Endothelial cell of umbilical vein (primary cell): ENCODE data around the gene AP2A2. TPM values are rescaled to one million over a fixed set of nuclear protein-coding genes. Genes with fewer than 3 reads are reported as not detected.

Experiments
- BruUV-seq: library from RNA; stranded (reverse); fragments of 400-500 nt; replicated peaks from 2 replicates; lab custom pipeline; 2021; lab: Mats Ljungman, UMichigan
- CTCF ChIA-PET: fragments of 300-600, 350-600 bp; sonication (Branson Sonifier 250); formaldehyde crosslinking; loops from one replicate; lab custom pipeline; 2021; ENCODE audit warnings: antibody characterized with exemption, inconsistent platforms; lab: Charles Lee
- POLR2A ChIA-PET: fragments of 300-600, 350-600 bp; sonication (Branson Sonifier 250); formaldehyde crosslinking; loops from one replicate; lab custom pipeline; 2021; ENCODE audit warnings: antibody characterized with exemption, inconsistent platforms; lab: Charles Lee
- DNase-seq: peaks from one replicate; pipeline ENCODE4 v3.0.0-alpha.2; 2011; ENCODE audit warnings: low read depth, low spot score
- FAIRE-seq: peaks from 2 replicates; lab custom pipeline; 2011; peaks lifted over from hg19 to GRCh38; lab: Jason Lieb, UNC
- H2AFZ ChIP-seq: 2 replicates; pipeline ENCODE4 v1.6.0; 2012; ENCODE audit warnings: low read depth, low read length, control low read depth, inconsistent platforms
- H3K27ac ChIP-seq: 2 replicates; pipeline ENCODE4 v1.5.1; 2011; ENCODE audit warnings: low read depth, mild to moderate bottlenecking, control low read depth, low read length, moderate library complexity; ENCODE audit not compliant: insufficient read depth
- H3K27me3 ChIP-seq, 2 experiments: 2 replicates each; pipeline versions ENCODE4 v1.6.0 to v1.6.1; 2011; ENCODE audit warnings: low read length in 2 of 2, mixed read lengths in 1 of 2; ENCODE audit not compliant: control insufficient read depth in 2 of 2, insufficient read depth in 2 of 2
- H3K36me3 ChIP-seq, 2 experiments: 2 replicates in 1 of 2; 3 replicates in 1 of 2; pipeline ENCODE4 v1.5.1; 2011; ENCODE audit warnings: low read length in 2 of 2, mild to moderate bottlenecking in 1 of 2, moderate library complexity in 1 of 2; ENCODE audit not compliant: control insufficient read depth in 2 of 2, insufficient read depth in 2 of 2; ENCODE audit errors: extremely low read depth in 1 of 2
- H3K4me1 ChIP-seq: 3 replicates; pipeline ENCODE4 v1.5.1; 2011; ENCODE audit warnings: mild to moderate bottlenecking, low read length; ENCODE audit not compliant: control insufficient read depth, insufficient read depth; ENCODE audit errors: extremely low read depth
- H3K4me2 ChIP-seq: 2 replicates; pipeline ENCODE4 v1.6.1; 2011; ENCODE audit warnings: low read length, control low read depth, mixed read lengths; ENCODE audit not compliant: insufficient read depth
- H3K4me3 ChIP-seq, 3 experiments: fragments of 200-600 bp in 1 of 3; sonication (generic), shearing (Covaris generic) in 1 of 3; replicated peaks in 1 of 3; 2 replicates each; pipeline ENCODE4 v1.5.1; 2011 to 2016; ENCODE audit warnings: control low read depth in 3 of 3, low read length in 3 of 3, mild to moderate bottlenecking in 2 of 3, inconsistent platforms in 1 of 3, low read depth in 1 of 3, moderate library complexity in 1 of 3; ENCODE audit not compliant: insufficient read depth in 1 of 3
- H3K79me2 ChIP-seq: 2 replicates; pipeline ENCODE4 v1.6.0; 2012; ENCODE audit warnings: low read length, inconsistent platforms; ENCODE audit not compliant: control insufficient read depth, insufficient read depth
- H3K9ac ChIP-seq: replicated peaks from 2 replicates; pipeline ENCODE3; 2011; ENCODE audit warnings: low read length, control low read depth; ENCODE audit not compliant: insufficient read depth; ENCODE audit errors: extremely low read depth
- H3K9me1 ChIP-seq: replicated peaks from 3 replicates; pipeline ENCODE4 v1.6.0; 2011; ENCODE audit warnings: mild to moderate bottlenecking, low read length; ENCODE audit not compliant: control insufficient read depth, insufficient read depth; ENCODE audit errors: extremely low read depth
- H3K9me3 ChIP-seq: replicated peaks from 2 replicates; pipeline ENCODE4 v1.5.1; 2012; ENCODE audit warnings: low read length, inconsistent platforms; ENCODE audit not compliant: control insufficient read depth, insufficient read depth
- H4K20me1 ChIP-seq: replicated peaks from 2 replicates; pipeline ENCODE3; 2011; ENCODE audit warnings: mild to moderate bottlenecking, low read length; ENCODE audit not compliant: control insufficient read depth, insufficient read depth; ENCODE audit errors: extremely low read depth
- EZH2 ChIP-seq: IDR thresholded peaks from 2 replicates; pipeline ENCODE4 v1.6.1; 2012; ENCODE audit warnings: borderline replicate concordance, low read depth, mild to moderate bottlenecking, moderate library complexity, low read length, inconsistent platforms; ENCODE audit not compliant: severe bottlenecking
- FOS ChIP-seq: IDR thresholded peaks from 2 replicates; pipeline ENCODE4 v1.6.1; 2011; ENCODE audit warnings: mild to moderate bottlenecking, low read length, moderate library complexity, borderline replicate concordance; ENCODE audit not compliant: insufficient read depth
- GATA2 ChIP-seq: IDR thresholded peaks from 2 replicates; pipeline ENCODE4 v1.7.0; 2011; ENCODE audit warnings: low read depth, mild to moderate bottlenecking, moderate library complexity, mixed read lengths, low read length; ENCODE audit not compliant: insufficient read length, insufficient read depth
- POLR2A ChIP-seq: IDR thresholded peaks from 2 replicates; pipeline ENCODE4 v1.6.1; 2012; ENCODE audit warnings: low read depth, mild to moderate bottlenecking, control low read depth, low read length
- dilution Hi-C: fragments of 300-500 bp; cut with MboI; formaldehyde crosslinking; loops from one replicate; pipeline ENCODE4 v1.15.0; 2019; ENCODE audit warnings: low sequenced_read_pairs; ENCODE audit not compliant: extremely low pct_ligation_motif_present
- intact Hi-C: fragments of 100-400 bp; cut with micrococcal nuclease; formaldehyde crosslinking; loops from one replicate; pipeline ENCODE4 v1.10.0; 2022
- polyA plus RNA-seq, 4 experiments: library from polyadenylated mRNA; depleted of rRNA in 3 of 4; stranded (reverse) in 3 of 4; unstranded in 1 of 4; fragments of >200 nt; gene quantifications; 2 replicates each; pipeline versions ENCODE4 v1.2.1 to v1.2.3, GENCODE V29; 2011 to 2012; ENCODE audit warnings: missing spikeins in 1 of 4
- total RNA-seq: library from RNA; stranded (reverse); gene quantifications from 2 replicates; pipeline ENCODE4 v1.2.3, GENCODE V29; 2021
- TF ChIP-seq, protein P1 (sequence below): IDR thresholded peaks from 2 replicates; pipeline ENCODE4 v1.6.1; 2011; ENCODE audit not compliant: insufficient read depth, insufficient read length
- TF ChIP-seq, protein P2 (sequence below), 2 donors: IDR thresholded peaks; 1 replicate in 1 of 2; 2 replicates in 1 of 2; pipeline ENCODE4 v1.5.1; 2011; ENCODE audit warnings: low read length in 2 of 2, mild to moderate bottlenecking in 2 of 2, moderate library complexity in 2 of 2, control low read depth in 1 of 2, inconsistent platforms in 1 of 2, low read depth in 1 of 2; ENCODE audit not compliant: insufficient read depth in 1 of 2; ENCODE audit errors: extremely low read depth in 1 of 2

AP2A2 gene
- total and polyA plus RNA-seq, 2 donors (not counting 3 experiments of a cell fraction or from before 2014, with no cell fraction given) = 89.5 to 92.6 TPM

DNA sequence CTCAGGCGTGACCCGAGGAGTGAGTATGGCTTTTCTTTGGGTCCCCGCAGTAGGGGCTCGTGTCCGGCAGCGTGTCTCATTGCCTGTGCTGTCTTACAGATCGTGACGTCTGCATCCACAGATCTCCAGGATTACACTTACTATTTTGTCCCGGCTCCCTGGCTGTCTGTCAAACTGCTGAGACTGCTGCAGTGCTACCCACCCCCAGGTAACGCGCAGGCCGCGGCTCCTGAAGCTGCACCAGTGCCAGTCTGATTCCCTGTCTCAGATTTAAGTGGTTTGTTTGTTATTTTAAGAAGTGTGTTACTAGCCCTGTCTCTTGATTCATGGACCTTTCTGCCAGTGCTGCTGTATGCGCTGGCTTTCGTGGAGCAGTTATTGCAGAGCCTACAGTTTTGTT is 58.9 kb downstream of the AP2A2 start:
- Histone ChIP-seq H2AFZ (no peak overlapping the region), H4K20me1 (no peaks in the 10 kb centered on the region)

DNA sequence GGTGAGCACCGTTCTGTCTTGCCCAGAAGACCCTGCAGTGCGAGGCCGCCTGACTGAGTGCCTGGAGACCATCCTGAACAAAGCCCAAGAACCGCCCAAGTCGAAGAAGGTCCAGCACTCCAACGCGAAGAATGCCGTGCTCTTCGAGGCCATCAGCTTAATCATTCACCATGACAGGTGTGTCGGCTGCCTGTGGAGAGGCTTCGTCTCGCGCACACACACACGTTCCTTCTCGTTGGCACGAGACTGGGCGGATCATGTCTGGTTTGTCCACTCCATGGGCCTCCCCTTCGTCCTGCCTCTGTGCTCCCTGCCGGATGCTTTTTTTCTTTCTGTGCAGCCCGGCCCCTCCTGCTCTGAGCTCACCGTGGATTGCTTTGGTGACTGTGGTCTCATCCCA is 59.7 kb downstream of the AP2A2 start:
- FAIRE-seq (no peak), DNase-seq (no peak)
- Histone ChIP-seq H3K9ac (no peak overlapping the region), H3K27me3 (no peaks in the 10 kb centered on the region), H3K27ac (no peak overlapping the region), H3K9me1 (no peaks in the 10 kb centered on the region), H3K79me2 (no peaks in the 10 kb centered on the region), H3K4me1 (no peaks in the 10 kb centered on the region), H3K36me3 (peaks cover 19 to 59% of the 10 kb centered on the region in 2 experiments), H2AFZ (no peak overlapping the region), H3K4me2 (no peak overlapping the region), H3K9me3 (no peaks in the 10 kb centered on the region), H4K20me1 (no peaks in the 10 kb centered on the region), H3K4me3 (no peak overlapping the region)
- POLR2A ChIA-PET = no interaction called here
- TF ChIP-seq, protein P1, sequence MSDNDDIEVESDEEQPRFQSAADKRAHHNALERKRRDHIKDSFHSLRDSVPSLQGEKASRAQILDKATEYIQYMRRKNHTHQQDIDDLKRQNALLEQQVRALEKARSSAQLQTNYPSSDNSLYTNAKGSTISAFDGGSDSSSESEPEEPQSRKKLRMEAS = no peak
- TF ChIP-seq, protein P2, sequence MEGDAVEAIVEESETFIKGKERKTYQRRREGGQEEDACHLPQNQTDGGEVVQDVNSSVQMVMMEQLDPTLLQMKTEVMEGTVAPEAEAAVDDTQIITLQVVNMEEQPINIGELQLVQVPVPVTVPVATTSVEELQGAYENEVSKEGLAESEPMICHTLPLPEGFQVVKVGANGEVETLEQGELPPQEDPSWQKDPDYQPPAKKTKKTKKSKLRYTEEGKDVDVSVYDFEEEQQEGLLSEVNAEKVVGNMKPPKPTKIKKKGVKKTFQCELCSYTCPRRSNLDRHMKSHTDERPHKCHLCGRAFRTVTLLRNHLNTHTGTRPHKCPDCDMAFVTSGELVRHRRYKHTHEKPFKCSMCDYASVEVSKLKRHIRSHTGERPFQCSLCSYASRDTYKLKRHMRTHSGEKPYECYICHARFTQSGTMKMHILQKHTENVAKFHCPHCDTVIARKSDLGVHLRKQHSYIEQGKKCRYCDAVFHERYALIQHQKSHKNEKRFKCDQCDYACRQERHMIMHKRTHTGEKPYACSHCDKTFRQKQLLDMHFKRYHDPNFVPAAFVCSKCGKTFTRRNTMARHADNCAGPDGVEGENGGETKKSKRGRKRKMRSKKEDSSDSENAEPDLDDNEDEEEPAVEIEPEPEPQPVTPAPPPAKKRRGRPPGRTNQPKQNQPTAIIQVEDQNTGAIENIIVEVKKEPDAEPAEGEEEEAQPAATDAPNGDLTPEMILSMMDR (IDR thresholded peaks at IDR 0.05; ENCODE audit: extremely low read depth in 1 of 2, insufficient read depth in 1 of 2, low read depth in 1 of 2, low read length in 2 of 2) = no peak
- TF ChIP-seq POLR2A = no peak
- dilution Hi-C loops (no loop called here), intact Hi-C loops (no loop called here)
- CTCF ChIA-PET = no interaction called here
- BruUV-seq = no TSS peak

More for the DNA sequence above, 58.9 kb downstream of the AP2A2 start:
- no peaks in the 10 kb centered on the region for H3K9me1 ChIP-seq
- H3K9me3 ChIP-seq = no peaks in the 10 kb centered on the region
- intact Hi-C loops (no loop called here), dilution Hi-C loops (no loop called here)
- POLR2A ChIA-PET = no interaction called here
- H3K9ac ChIP-seq = no peak overlapping the region
- TF ChIP-seq GATA2 (no peak), FOS (no peak), EZH2 (no peak), POLR2A (no peak)
- TF ChIP-seq, protein P1 = no peak
- no peak for DNase-seq
- no peak for FAIRE-seq
- H3K79me2 ChIP-seq = no peaks in the 10 kb centered on the region
- H3K27me3 ChIP-seq = no peaks in the 10 kb centered on the region
- peaks cover 16 to 53% of the 10 kb centered on the region in 2 experiments for H3K36me3 ChIP-seq
- no peaks in the 10 kb centered on the region for H3K4me1 ChIP-seq
- no TSS peak for BruUV-seq
- no peak overlapping the region for H3K4me2 ChIP-seq
- H3K27ac ChIP-seq = no peak overlapping the region
- CTCF ChIA-PET = interaction anchor here (1.2 kb wide), 1 partner anchor 9 kb away, joined by 3 read pairs; no protein-coding TSS in a partner anchor
- no peak overlapping the region for H3K4me3 ChIP-seq
